Measurements from ENCODE around the gene PICK1.

The PICK1 gene

DNA sequence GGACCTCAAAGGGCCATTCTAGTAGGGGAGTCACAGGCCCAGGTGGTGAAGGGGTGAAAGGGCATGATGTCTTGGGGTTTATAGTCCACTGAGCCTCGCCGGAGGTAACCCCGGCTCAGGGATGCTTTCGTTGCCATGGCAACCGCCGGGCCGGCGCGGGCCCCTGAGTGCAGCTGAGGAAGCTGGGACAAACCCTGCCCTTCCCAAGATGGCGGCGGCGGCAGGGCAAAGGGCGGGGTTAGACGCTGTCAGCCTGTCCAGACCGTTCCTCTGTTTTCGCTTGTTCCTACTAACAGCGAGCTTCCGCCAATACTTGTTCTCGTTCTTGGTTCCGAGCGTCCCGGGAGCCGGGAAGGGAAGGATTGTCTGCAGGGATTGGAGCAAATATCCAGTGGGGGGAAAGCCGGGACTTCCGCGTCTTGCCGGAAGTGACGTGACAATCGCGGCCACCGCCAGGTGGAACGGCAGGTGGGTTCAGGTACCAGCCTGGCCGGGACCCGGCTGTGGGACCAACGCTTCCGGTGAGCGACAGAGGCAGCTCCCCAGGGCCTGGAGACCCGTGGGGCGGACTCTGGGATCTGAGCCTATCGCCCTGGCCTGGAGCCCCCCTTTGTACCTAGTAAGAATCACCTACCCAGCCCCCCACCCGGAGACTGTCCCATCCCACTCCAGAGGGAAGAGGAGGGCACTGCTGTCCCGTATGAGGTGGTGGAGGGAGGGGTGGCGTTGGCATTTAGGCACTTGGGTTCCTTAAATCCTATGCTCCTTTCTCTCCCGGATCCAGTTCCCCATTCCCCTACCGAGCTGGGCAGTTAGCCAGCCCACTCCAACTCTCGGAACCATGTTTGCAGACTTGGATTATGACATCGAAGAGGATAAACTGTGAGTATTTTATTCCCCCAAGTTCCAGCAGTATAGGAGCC, at the start of gene PICK1:
Gene PICK1, plus strand, starts transcription at position 436 of the 923 bp plus-strand sequence. Its CDS starts 406 bp downstream, at position 842.
- H3K27ac ChIP-seq: peak within 1 kb of the TSS; percentile 86
- TF ChIP-seq, protein P1, sequence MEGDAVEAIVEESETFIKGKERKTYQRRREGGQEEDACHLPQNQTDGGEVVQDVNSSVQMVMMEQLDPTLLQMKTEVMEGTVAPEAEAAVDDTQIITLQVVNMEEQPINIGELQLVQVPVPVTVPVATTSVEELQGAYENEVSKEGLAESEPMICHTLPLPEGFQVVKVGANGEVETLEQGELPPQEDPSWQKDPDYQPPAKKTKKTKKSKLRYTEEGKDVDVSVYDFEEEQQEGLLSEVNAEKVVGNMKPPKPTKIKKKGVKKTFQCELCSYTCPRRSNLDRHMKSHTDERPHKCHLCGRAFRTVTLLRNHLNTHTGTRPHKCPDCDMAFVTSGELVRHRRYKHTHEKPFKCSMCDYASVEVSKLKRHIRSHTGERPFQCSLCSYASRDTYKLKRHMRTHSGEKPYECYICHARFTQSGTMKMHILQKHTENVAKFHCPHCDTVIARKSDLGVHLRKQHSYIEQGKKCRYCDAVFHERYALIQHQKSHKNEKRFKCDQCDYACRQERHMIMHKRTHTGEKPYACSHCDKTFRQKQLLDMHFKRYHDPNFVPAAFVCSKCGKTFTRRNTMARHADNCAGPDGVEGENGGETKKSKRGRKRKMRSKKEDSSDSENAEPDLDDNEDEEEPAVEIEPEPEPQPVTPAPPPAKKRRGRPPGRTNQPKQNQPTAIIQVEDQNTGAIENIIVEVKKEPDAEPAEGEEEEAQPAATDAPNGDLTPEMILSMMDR (conservative IDR thresholded peaks at IDR 0.05): no peak
- no peak for TF ChIP-seq ZFX (IDR thresholded peaks at IDR 0.05)

DNA sequence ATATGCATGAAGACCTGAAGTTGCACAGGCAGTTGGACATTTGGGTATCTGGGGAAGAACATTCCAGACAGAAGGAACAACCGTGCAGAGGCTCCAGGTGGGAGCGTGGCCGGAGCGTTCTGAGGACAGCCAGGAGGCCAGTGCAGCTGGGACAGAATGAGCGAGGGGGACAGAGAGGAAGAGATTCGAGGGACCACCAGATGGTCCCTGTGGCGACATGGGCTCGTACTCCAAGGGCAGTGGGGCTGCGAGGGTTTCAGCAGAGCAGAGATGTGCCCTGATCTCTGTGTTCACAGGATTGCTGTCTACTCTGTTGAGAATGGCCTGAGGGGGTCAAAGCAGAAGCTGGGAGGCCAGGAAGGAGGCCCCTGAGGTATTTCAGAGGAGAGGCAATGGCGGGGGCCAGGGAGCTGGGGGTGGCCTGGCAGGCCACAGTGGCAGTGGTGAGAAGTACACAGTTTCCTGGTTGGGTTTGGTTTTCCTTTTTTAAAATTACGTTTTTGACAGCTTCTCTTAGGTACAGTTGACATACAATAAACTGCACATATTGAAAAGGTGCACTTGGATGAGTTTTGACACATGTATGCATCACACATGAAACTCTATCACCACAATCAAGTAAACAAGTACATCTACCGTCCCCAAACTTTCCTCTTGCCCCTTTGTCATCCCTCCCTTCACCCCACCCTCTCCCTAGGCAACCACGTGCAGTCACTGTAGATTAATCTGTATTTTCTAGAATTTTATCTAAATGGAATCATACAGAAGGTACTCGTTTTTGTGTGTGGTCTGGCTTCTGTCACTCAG, 48.0 kb upstream of the PICK1 start:
- H3K27ac ChIP-seq: no peak overlapping the region
- TF ChIP-seq ZFX (IDR thresholded peaks at IDR 0.05): no peak
- TF ChIP-seq, protein P1 (conservative IDR thresholded peaks at IDR 0.05): no peak

DNA sequence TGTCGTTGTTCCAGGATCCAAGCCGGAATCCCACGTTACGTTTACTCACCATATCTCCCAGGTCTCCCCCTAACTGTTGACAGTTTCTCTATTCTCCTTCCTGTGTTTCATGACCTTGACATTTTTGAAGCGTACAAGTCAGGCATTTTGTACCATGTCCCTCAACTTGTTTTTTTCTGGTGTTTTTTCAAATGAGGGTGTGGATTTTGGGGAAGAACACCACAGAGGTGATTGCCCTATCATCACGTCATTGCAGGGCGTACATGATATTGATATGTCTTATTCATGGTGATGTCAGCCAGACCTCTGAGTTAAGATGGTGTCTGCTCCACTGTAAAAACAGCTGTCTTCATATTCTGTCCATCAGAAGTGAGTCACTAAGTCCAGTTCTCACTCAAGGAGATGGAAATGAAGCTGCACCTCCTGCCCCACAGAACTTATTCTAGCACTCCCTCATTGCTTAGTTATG, 44.6 kb upstream of the PICK1 start:
- no peak overlapping the region for H3K27ac ChIP-seq
- TF ChIP-seq, protein P1 (conservative IDR thresholded peaks at IDR 0.05): no peak
- no peak for TF ChIP-seq ZFX (IDR thresholded peaks at IDR 0.05)

DNA sequence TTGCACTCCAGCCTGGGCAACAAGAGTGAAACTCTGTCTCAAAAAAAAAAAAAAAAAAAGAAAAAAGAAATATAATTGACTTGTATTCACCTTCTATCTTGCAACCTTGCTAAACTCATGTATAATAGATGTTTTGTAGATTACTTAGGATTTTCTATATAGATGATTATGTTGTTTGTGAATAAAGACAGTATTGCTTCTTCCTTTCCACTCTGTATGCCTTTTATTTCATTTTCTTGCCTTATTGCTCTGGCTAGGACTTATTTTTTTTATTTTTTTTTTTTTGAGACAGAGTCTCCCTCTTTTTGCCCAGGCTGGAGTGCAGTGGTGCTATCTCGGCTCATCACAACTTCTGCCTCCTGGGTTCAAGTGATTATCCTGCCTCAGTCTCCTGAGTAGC, 43.1 kb upstream of the PICK1 start:
- no peak overlapping the region for H3K27ac ChIP-seq
- TF ChIP-seq ZFX (IDR thresholded peaks at IDR 0.05): no peak
- TF ChIP-seq, protein P1 (conservative IDR thresholded peaks at IDR 0.05): no peak

GRCh38 chr22:38016182-38017151, 40.7 kb upstream of the PICK1 start:
- TF ChIP-seq, protein P1 (conservative IDR thresholded peaks at IDR 0.05): no peak
- TF ChIP-seq ZFX (IDR thresholded peaks at IDR 0.05): peak; percentile 66; the same call in 1 of the 2 replicates
- peak overlapping the region; percentile 61 for H3K27ac ChIP-seq

- H3K27ac ChIP-seq: peak overlapping the region; percentile 61
- TF ChIP-seq, protein P1 (conservative IDR thresholded peaks at IDR 0.05): no peak
- no peak for TF ChIP-seq ZFX (IDR thresholded peaks at IDR 0.05)
These were observed 39.8 kb upstream of the PICK1 start for GRCh38 chr22:38017272-38017920.
